Measurements from ENCODE around the gene UGT1A6. TPM values are rescaled to one million over a fixed set of nuclear protein-coding genes. Genes with fewer than 3 reads are reported as not detected.

UGT1A6 gene
- total and polyA plus RNA-seq, 2 of the 13 experiments (the other 11 are each of a cell fraction or from before 2014, with no cell fraction given) = 0.25 TPM; not detected in 1

DNA sequence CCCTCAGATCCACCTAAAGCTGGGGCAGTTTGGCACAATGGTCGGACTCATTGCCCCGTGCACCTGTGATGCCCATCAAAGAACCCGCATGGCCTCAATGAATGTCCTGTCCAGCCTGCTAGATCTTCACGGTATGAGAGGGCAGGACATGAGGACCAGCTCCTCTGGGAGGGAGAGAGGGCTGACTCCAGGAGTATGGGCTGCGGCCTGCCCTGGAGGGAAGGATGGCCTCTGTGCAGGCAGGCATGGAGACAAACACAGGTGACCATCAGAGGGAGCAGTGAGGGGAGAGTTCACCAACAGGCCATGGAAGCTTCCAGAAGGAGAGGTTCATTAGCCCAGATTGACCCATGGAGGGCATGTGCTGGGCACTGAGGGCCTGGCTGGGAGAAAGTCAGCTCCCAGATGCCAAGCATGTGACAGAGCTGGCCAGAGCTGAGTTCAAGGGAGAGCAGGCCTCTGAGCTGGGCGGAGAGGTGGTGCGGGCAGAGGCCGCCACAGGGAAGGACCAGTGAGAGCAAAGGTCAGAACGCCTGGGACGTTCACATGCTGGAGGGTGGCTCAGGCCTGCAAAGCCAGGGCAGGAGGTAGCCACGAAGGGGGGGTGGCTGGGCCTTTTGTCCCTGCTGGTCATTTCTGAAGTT lies 125.4 kb downstream of the UGT1A6 start:
- H3K9me3 ChIP-seq (ENCODE audit: low read length) = no peaks in the 10 kb centered on the region
- no peak overlapping the region for H3K27ac ChIP-seq (ENCODE audit: extremely low read length, insufficient read depth, low read length)
- peaks cover 7 to 41% of the 10 kb centered on the region in 2 experiments; a peak in 4 of 5 replicates for H3K27me3 ChIP-seq (ENCODE audit: control insufficient read depth in 1 of 2, insufficient read depth in 2 of 2, low read length in 2 of 2)
- H3K4me1 ChIP-seq (ENCODE audit: insufficient read depth, low read length) = peaks cover 23% of the 10 kb centered on the region
- H3K4me2 ChIP-seq (ENCODE audit: low read depth, low read length) = peak overlapping the region; percentile 25; the same call in 1 of the 2 replicates
- CTCF ChIA-PET (ENCODE audit: low intra/inter-chr PET ratio, low total read pairs) = no interaction called here
- 38% methylated on average over 11 of the region's 11 CpGs for WGBS (ENCODE audit: low lambda C conversion rate)
- POLR2A ChIA-PET = no interaction called here
- FAIRE-seq (no peak), ATAC-seq (peak; percentile 65), DNase-seq (ENCODE audit: low spot score) (peak; percentile 28)
- no peak overlapping the region for H3K4me3 ChIP-seq (replicated peaks in 1 of 3; ENCODE audit: insufficient read depth in 1 of 3, low read depth in 2 of 3, low read length in 3 of 3)
- no peak overlapping the region for H3K9ac ChIP-seq (ENCODE audit: insufficient read depth, low read depth, low read length)
- no TSS peak for BruUV-seq (replicated peaks)
- no peaks in the 10 kb centered on the region for H3K79me2 ChIP-seq (ENCODE audit: insufficient read depth, low read length)
- in situ Hi-C loops (cut with HindIII; ENCODE audit: extremely low pct_ligation_motif_present, low pct_unique_long_range_greater_than_20kb) = no loop called here
- H3K36me3 ChIP-seq (replicated peaks in 1 of 2; ENCODE audit: control insufficient read depth in 1 of 2, insufficient read depth in 2 of 2, low read length in 2 of 2) = no peaks in the 10 kb centered on the region
- no peak overlapping the region for H2AFZ ChIP-seq (ENCODE audit: low read length)
- no peaks in the 10 kb centered on the region for H4K20me1 ChIP-seq (ENCODE audit: insufficient read depth, low read length)
- intact Hi-C loops (cut with micrococcal nuclease; ENCODE audit: unreplicated experiment) = no loop called here
- TF ChIP-seq NR2F6 (IDR thresholded peaks at IDR 0.05) (no peak), NR2F6 (CRISPR knock-in tag; IDR thresholded peaks at IDR 0.05) (0 out of 2 replicates have a peak, but pooled peaks have one; percentile 9), JARID2 (CRISPR knock-in tag; IDR thresholded peaks at IDR 0.05; ENCODE audit: insufficient replicate concordance) (no peak), AHR (CRISPR knock-in tag; IDR thresholded peaks at IDR 0.05) (no peak), KDM1A (CRISPR knock-in tag; IDR thresholded peaks at IDR 0.05) (0 out of 2 replicates have a peak, but pooled peaks have one; percentile 39), ZHX2 (IDR thresholded peaks at IDR 0.05; ENCODE audit: low read depth) (no peak), ZHX2 (CRISPR knock-in tag; IDR thresholded peaks at IDR 0.05; ENCODE audit: borderline replicate concordance) (no peak), ZFX (CRISPR knock-in tag; IDR thresholded peaks at IDR 0.05; ENCODE audit: low read depth) (peak; percentile 68), U2AF1 (optimal IDR thresholded peaks at IDR 0.05; ENCODE audit: low read depth, low read length) (no peak), ZFP91 (CRISPR knock-in tag; IDR thresholded peaks at IDR 0.05; ENCODE audit: borderline replicate concordance) (0 out of 2 replicates have a peak, but pooled peaks have one; percentile 36), ZSCAN31 (CRISPR knock-in tag; IDR thresholded peaks at IDR 0.05; ENCODE audit: low read depth) (no peak), ZNF788 (CRISPR knock-in tag; IDR thresholded peaks at IDR 0.05; ENCODE audit: borderline replicate concordance) (no peak), HIVEP1 (CRISPR knock-in tag; IDR thresholded peaks at IDR 0.05) (peak; percentile 60; the same call in 1 of the 2 replicates), ZNF577 (CRISPR knock-in tag; IDR thresholded peaks at IDR 0.05; ENCODE audit: borderline replicate concordance, low read depth) (no peak), HNF4A (CRISPR knock-in tag; IDR thresholded peaks at IDR 0.05) (peak; percentile 79), SALL1 (CRISPR knock-in tag; IDR thresholded peaks at IDR 0.05) (0 out of 2 replicates have a peak, but pooled peaks have one; percentile 24), ZNF234 (CRISPR knock-in tag; conservative IDR thresholded peaks at IDR 0.05) (no peak), ZMYM2 (CRISPR knock-in tag; IDR thresholded peaks at IDR 0.05) (peak; percentile 66; the same call in 1 of the 2 replicates), ZNF558 (CRISPR knock-in tag; IDR thresholded peaks at IDR 0.05; ENCODE audit: borderline replicate concordance) (peak; percentile 34; the same call in 1 of the 2 replicates)

Measured in HepG2 (cell line).